ENCODE results near the gene DMD.

Gene DMD

DNA sequence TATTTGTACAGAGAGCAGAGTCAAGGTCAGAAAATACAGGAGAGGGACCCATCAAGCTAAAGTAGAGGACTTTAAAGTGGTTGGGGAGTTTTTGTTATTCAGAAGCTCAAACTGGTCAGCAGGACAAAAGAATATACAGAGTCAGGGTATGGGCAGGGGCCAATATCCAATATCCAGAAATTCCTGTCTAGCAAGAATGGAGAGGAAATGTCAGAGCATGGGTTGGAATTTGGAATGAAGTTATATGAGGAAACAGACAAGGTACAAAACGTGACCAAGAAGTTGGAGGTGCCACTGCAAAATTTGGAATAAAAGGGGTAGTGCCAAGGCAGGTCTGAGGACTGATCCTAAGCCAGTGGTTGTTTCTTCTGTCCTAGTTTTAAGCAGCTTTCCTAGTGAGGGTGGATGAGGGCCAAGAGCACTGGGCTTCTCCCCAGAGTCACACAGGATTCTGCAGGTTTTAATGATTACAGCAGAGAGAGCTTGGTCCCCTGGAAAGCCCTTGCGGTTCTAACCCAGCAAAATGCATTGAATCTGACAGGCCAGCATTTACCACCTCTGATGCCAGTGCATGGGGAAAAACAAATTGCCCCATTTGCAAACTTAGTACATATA lies 1834.8 kb downstream of the DMD start:
- no peak for DNase-seq

DNA sequence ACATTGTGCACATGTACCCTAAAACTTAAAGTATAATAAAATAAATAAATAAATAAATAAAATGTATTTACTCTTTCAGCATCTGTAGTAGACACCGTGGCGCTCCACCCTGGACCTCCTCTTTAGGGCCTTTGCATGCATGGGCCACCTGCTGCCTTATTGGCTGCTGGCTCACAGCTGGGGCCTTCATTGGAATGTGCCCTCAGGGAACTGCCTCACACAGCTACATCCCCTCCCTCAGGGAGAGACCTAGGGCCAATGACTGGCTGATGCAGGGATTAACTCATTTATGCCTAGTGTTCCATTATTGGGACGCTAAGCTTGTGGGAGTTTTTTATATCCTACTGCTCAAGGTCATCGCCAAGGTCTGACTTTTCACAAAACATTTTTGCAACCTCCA lies 1836.6 kb downstream of the DMD start:
- no peak for DNase-seq

DNA sequence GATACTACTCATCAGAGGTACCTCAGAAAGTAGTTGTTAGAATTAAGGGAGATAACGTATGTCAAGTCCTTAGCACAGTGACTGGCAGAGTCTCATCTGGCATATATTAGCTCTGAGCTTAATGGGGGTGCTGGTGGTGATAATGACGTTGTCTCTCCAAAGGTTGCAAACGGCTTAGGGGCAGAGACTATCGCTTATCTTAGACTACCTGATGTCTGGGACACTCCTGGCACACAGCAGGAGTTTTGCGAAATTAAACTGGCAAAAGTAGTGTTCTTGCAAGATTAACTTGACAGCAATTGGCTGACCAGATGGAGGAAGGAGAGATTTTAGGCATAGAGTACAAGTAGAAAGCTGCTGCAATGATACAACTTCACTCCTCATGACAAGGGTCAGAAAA lies 1839.4 kb downstream of the DMD start:
- DNase-seq: no peak

DNA sequence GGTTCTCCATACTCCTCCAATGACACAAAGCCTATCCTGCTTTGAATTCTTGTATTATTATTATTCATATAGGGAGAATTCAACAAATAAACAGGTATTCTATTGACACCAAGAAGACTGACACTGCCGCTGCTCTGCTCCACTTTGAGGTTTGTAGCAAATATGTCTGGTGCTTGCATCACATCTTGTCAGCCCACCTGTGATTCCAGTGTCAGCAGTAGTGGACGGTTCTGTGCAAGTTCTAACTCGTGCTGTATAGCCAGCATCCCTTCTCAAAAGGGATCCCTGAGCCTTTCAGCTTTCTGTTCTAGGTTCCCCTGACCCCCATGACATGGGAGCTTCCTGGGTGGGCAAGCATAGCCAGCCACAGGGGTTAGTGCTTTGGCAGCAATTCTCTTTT lies 1843.5 kb downstream of the DMD start:
- no peak for DNase-seq

DNA sequence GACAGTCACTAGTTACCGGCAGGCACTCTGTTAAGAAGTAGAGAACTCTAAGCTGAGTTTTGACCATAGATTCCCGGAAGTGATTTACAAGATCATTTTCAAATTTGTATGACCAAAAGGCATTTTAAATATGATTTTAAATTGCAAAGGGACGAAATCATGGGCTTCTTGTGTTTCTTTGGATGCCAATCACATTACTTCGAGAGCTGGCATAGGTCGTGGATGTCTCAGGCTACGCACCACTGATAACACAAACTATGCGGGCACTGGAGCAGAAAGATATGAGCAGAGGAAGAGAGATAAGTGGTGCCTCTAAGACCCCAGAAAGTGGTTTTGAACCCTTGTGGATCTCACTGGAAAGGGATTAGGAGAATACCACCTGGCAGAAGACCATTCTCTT lies 1845.3 kb downstream of the DMD start:
- no peak for DNase-seq

DNA sequence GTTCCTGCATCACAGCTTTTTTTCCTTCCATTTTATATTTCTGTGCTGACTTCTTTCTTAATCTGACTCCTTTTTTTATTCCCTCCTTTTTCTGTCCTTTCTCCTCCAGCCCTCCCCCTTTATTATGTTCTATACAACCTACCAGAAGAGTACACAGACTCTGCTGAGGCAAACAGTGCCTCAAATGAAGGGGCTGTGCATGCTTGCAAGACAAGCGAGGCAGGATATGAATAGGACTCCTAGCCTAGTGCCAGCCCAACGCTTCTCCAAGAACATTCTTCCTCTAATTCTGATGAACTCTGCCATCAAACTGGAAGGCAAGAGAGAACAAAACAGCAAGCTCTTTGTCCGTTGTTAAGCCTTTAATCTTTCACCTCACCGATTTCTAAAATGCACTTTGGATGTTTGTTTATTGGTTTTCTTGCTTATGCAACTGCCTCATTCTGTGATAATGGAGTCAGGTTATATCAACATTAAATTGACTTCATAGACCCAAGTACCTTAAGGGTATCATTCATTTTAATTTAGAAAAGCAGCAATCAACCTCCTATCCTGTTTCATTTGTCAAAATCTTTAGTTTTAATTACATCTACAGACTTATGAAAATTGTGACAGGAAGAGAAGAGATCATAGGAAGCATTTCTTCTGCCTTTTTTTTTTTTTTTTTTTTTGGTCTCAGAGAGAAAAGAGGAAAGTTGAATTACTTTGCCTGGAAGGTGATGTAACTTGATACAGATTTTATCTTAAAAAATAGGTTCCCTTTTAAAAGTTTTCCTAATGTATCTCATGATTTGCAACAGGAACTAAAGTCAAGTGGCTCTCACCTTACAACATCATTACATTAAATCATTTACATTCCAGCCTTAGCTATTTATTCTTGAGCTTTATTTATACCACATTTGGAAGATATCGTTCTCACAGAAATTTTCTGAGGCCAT lies 1854.8 kb downstream of the DMD start:
- no peak for DNase-seq

DNA sequence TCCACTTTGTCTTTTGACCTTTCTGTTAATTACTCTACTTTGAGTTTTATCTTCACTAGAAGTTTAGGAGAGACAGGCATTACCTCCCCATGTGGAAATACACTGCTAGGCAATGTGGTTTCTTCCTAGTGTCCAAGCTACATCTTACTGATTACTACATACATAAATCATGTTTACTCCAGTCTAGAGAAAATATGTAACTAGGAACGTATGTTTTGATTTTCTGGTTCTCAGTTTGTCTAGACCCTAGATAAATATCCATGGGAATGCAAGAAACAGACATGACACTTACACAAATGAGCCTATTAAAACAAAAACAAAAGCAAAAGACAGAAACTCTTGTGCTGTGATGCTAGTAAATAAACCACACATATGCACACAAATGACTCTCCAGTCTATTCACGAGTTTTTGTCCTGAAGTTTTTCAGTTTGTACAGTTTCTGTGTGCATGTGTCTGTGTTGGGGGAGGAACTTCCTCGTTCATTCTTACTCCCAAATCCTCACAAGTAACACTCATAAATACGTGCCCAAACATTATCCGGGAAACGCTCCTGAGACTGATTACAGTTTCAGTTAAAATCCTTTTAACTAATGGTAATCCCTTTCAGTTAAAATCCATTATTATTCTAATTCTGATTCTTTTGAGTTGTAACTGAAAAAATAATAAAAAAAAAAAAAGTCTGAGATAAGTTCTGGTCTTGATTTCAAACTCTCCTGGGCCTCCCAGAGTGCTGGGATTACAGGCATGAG lies 1856.0 kb downstream of the DMD start:
- DNase-seq: no peak

DNA sequence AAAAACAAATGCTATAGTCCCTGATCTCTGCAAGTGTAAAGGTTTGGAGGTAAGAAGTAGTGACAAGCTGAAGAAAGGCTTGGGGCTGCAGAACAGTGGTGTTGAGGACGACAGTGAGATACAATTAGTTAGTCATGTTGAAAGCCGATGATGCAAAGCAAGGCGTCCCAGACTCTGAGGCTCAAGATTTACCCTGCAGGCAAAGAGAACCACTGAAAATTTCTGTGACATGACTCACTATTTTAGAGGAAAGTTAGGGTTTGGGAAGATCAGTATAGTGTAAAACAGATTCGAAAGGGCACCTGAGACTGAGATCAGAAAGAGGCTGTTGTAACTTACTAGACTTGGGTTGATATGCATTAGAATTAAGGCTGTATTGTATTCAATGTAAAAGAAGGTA lies 1858.3 kb downstream of the DMD start:
- no peak for DNase-seq

DNA sequence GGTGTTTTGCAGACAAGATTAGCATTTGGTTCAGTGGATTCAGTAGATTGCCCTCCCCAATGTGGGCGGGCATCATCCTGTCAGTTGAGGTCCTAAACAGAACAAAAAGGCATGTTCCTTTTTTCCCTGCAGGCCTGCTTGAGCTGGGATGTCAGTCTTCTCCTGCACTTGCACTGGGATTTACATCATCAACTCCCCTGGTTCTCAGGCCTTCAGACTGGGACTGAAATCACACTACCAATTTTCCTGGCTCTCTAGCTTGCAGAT lies 1860.6 kb downstream of the DMD start:
- no peak for DNase-seq

DNA sequence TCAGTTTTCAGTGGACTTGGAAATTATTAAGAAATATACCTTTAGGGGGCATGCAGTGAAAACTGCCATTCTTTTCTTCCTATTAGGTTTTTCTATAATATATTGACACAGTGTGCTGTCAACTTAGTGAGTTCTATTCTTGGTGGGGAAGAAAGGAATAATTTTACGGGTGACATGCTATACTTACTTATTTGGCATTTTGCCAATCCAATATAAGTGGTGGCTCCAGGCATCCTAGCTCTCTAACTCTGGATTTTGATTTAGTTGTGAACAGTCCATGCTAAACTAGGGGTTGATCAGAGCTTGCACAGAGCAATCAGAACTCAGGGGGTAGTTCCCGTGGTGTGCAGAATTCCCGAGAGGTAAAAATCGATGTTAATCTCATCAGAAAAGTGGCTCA lies 1861.8 kb downstream of the DMD start:
- no peak for DNase-seq

DNA sequence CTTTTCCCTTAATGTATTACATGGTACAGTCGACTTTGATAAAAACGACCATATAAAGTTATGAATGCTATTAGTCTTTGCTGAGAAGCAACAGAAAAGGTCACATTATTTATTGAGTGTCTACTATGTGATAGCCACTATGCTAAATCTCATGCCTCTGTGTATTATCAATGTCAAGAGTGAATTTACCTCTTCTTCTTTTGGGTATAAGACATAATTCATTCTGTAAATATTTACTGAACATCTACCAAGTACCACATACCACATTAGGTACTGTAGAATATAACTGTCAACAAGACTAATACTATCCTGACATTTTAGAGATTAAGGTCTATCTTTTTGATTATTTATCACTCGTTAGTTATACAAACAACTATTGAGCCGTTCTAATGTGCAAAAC lies 1870.8 kb downstream of the DMD start:
- no peak for DNase-seq

DNA sequence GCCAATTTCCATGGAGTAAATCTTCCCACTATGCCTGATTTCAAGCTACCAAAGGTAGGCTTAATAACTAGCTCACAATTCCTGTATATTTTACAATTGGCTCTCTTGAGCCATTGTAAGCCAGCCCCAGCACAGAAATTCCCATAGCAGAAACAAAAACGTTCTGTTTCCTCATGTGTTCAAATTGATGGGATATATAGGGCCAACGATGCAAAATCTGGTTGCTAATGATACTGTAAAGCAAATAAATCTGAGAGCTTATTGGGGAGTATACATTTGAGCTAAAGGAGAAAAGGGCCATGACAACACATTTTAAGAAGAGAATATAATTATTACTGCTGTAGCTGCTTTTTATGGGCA lies 1872.4 kb downstream of the DMD start:
- no peak for DNase-seq

DNA sequence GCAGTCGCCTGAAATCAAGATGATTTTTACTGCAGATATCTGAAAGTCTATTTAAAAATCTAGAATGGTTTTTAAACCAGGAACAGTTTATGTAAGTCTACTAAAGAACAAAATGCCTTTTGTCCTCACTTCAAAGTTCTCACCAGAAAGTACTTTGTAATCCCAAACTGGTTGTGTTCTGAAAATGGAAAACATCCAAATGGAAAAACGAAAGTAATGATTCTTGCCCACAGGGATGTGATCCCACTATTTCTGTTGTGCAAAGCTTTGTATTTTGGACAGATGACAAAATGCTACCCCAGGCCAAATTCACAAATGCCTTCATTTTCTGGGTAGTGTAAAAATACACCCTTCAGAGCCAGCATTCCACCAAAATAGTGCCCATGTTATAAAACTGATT lies 1874.0 kb downstream of the DMD start:
- no peak for DNase-seq

DNA sequence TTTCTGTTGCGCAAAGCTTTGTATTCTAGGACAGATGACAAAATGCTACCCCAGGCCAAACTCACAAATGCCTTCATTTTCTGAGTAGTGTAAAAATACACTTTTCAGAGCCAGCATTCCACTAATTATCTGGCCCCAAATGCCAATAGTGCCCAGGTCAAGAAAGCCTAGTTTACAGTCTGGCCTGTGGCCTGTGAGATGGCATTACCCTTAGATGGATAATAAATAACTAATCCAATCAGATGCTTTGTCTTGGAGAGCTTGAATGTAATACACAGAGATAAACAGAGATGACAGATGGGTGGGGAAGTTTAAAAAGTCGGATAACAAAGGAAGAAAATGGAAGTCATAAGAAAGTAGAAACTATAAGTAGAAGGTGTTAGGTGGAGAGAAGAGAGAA lies 1874.9 kb downstream of the DMD start:
- no peak for DNase-seq

DNA sequence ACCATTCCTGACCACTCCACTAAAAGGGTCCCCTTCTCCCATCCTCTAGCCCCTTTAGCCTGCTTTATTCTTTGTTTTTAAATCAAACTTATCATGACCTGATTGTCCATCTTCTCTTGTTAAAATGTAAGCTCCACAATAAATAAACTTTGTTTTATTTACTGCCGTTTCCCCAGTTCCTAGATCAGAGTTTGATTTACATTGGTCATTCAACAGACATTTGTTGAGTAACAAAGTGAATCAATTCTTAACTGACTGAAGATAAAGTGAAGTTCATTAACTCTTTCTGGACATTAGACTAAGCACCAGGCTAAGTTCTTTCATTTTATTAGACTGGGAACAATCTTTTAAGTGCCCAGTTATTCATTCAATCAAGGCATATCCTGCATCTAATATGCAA lies 1876.4 kb downstream of the DMD start:
- no peak for DNase-seq

DNA sequence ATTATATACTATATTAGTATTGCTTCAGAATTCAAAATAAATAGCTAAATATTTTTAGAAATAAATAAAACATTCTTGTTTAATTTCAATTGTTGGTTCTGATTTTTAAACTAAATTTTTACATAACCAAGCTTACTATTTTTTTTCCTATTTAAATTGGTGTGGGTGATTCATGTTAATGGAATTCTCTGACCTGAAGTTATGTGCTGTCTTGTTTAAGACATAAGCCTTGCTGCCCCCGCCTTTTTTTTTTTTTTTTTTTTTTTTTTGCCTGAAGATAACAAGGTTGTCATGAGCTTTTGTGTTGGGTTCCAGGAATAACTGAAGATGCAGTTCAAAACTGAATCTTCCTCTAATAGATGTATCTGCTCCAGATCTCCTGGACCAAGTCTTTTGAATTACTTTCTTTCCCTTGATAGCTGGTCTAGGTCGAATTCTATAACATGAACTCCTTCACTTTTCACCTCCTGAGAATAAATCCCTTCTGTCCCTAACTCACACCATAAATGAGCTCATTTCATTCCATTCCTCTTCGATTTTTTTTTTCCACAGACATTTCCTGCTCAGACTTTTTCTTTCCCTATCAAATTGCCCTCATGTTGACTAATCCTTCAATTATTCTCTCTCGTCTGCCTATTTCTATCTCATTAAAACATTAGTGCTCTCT lies 1878.1 kb downstream of the DMD start:
- DNase-seq: no peak

DNA sequence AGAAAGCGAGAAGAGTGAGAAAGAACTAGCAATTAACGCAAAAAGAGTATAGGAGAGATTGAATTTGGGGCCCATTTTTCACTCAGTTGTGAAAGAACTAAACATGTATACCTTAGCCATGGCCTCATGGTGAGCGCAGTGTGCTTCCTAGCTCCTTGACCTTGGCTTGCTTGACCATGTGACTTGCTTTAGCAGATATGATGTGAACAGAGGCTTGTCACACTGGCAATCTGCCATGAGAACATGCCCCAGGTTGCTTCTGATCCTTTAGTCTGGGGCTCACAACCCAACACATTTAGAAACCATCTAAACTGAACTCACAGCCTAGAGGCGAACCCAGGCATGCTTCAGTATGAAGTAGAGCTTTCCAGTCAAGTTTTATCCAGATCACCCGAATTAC lies 1879.4 kb downstream of the DMD start:
- DNase-seq: no peak

DNA sequence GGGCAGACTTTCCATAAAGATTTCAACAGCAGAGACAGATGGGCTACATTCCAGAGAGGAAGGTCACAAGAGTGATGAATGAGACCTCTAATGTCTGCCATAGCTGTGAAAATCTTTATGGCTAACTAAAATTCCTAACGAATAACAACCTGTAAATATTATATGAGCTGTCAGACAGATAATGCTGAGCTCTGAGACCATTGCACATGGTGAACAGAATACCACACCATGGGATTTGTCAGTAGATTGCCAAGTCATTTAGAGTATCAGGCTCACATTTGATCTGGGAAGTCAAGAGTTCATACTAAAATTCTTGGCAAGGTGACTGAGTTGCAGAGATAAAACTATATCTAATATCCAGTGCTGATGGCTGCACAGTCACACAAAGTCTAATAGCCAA lies 1880.3 kb downstream of the DMD start:
- no peak for DNase-seq

DNA sequence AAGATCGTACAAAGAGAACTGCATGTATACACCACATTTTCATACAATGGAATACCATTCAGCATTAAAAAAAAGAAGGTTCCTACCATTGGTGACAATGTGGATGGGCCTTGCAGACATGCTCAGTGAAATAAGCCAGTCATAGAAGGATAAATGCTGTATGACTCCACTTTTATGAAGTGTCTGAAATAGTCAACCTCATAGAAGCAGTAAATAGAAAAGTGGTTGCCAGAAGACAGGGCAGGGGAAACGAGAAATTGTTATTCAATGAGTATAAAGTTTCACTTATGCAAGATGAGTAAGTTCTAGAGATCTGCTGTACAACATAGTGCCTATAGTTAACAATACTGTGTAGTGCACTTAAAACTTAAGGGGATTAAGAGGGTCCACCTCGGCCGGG lies 1882.1 kb downstream of the DMD start:
- DNase-seq: no peak

DNA sequence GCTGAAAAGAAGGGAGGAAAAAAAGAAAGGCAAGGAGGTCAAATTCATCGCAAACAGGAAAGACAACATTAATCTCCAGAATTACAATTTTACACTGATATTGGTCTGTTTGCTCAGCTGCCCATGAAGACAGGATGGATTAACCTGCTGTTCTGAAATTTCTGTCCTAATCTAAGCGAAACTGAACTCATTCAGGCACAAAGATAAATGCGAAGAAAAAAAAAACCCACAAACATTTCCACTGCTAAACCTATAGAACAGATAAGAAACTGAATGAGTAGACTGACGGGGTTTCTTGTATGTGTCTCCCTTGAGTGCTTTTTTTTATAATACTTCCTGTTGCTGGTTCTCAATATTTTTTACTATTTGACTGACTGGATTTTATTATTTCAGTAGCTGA lies 1887.7 kb downstream of the DMD start:
- DNase-seq: no peak

DNA sequence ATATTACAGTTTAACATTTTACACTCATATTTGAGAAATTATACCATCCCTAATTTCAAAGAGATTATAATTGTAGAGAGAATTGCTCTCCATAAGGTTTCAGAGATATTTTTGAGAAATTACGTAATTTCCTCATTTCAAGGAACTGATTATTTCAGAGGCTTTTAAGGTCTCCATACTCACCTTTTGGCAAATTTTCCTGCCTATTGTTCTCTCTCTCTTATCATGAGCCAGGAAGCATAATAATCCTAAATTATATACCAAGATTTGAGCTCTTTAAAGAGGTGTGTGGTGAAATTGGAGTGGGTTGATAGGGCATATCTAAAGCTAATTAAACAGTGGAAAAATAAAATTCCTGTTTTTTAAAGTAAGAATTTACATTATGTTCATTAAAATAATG lies 1890.6 kb downstream of the DMD start:
- DNase-seq: no peak

DNA sequence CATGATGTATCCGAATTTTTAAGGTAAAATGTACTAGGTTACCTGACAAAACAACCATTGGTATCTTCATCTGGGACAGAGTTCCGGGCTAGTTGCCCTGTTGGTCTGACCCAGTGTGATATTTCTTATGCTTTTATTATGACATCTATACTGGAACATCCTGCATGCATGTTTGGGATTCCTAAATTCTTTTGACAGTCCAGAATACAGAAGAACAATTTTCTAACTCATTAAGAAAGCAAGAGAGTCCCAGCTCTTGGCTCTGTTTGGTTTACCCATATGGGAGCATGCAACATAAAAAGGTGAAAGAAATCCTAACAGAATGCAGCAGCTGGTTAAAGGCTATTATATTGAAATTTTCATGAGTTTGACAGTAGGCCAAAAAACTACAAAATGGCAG lies 1891.8 kb downstream of the DMD start:
- no peak for DNase-seq

DNA sequence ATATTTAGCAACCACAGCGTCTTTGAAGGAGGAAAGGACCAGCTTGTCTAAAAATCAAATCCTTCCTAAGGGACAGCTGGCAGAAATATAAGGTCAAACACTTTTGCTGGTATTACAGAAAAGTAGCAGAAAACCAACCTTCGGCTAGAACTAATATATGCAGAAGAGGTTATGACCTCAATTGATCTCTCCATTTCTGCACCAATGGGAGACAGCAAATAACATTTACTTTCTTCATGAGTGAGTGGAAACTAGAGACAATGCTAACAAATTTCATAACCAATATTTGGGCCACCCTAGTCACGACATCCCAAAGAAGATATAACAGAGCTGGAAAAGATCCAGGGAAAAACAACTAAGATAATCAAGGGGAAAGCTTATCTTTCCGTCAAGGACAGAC lies 1892.5 kb downstream of the DMD start:
- no peak for DNase-seq
